ENCODE results near the gene SELP.

SELP gene

DNA sequence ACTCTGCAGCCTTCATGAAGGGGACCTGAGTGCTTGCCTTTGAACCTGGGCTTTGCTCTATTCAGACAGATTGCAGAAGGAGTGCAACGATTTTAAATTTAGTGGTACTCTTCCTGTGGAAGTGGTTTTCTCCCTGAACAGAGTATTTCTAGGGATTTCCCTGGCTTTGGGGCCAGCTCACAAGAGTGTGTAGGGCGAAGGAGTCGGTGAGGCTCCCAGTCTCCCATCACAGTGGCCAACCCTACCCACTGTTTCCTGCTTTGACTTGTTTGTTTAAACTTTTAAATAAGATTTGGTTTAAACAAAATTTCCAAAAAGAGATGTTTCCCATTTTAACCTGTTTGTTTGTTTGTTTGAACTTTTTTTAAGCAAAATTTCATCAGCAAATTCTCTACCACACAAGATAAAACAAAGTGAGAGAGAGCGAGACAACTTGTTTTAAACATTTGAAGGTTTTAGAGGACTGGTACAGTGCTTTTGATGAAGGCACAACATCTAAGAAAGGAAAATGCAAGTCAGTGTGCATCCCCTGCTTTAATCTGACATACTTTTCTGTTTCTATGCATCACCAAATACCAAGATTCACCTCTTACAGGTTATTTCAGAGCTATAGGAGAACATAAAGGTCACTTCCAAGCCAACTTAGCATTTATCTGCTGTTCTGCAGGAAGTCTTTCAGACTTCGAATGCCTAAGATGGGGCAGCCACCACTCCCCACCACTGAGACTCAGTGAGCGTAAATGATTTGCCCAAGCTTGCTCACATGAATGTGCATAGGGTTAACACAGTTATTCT is 6.6 kb downstream of the SELP start:
- no peak for FAIRE-seq

GRCh38 chr1:169620565-169620964 is 9.4 kb downstream of the SELP start:
- DNase-seq (ENCODE audit: low spot score), result no peak
- FAIRE-seq, result peak; percentile 67

More for the DNA sequence above, 6.6 kb downstream of the SELP start:
- DNase-seq (ENCODE audit: low spot score), result no peak

GRCh38 chr1:169618367-169618766 is 11.6 kb downstream of the SELP start:
- FAIRE-seq (no peak), DNase-seq (ENCODE audit: low spot score) (no peak)

GRCh38 chr1:169615803-169616202 is 14.1 kb downstream of the SELP start:
- FAIRE-seq (no peak), DNase-seq (ENCODE audit: low spot score) (no peak)

GRCh38 chr1:169610858-169611257 is 19.1 kb downstream of the SELP start:
- DNase-seq (ENCODE audit: low spot score) (no peak), FAIRE-seq (no peak)

GRCh38 chr1:169610108-169610507 is 19.8 kb downstream of the SELP start:
- DNase-seq (ENCODE audit: low spot score), result no peak
- no peak for FAIRE-seq

- DNase-seq (ENCODE audit: low spot score) (no peak), FAIRE-seq (no peak)
Measured at GRCh38 chr1:169608226-169608625, 21.7 kb downstream of the SELP start.

DNA sequence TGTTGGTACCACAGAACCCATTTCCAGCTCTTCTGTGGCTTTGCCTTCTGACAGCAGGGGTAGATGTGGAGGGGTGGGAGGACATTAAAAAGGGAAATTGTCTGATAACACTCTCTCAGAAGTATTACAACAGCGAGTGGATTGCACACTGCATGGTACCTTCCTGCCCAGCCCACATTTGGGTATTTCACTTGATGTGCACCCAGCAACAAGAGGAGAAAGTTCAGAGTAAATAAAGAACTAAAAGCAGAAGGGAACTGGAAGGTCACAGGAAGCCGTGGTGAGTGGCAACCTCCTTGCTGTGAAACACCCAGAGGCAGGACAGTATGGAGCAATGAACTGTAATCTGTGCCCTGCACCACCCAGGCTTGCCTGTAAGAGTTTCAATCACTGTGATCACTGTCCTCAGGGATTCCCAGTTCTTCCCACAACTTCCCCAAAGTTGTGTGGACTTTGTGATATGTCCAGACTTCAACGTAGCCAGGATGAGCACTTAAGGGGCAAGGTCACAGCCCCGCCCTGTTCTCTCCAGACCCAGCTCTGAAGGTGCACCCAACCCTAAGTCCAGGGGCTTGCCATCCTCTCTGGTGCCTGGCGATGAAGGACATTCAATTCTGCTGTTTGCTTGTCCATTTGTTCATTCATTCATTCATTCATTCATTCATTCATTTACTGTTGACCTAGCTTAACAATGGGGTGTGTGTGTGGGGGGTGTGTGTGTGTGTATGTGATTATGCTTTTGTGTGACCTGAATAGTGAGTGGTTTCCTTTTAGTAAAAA is 25.0 kb downstream of the SELP start:
- FAIRE-seq (no peak), DNase-seq (ENCODE audit: low spot score) (no peak)

GRCh38 chr1:169601096-169601881 is 28.6 kb downstream of the SELP start:
- FAIRE-seq (no peak), DNase-seq (ENCODE audit: low spot score) (no peak)

GRCh38 chr1:169595764-169596711 is 33.9 kb downstream of the SELP start:
- FAIRE-seq, result no peak
- DNase-seq (ENCODE audit: low spot score), result peak; percentile 29

- no peak for DNase-seq (ENCODE audit: low spot score)
- no peak for FAIRE-seq
Measured at GRCh38 chr1:169594391-169594790, 35.5 kb downstream of the SELP start.

DNA sequence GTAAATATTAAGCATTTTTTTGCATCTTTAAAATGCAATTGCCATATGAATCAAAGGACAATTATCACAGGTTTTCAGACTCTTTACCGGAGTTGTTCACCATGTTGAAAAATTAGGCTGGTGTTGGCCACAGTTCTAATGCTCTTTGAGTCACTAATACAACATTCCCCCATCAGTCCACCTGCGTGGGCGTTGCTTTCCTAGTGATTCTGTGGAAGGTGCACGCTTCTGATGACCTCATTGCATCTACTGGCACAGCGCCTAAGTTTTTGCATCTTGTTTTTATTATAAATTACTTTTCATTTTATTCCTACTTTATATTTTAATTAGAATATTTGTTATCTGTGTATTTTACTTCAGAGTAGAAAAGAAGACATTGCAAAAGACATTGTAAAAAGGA is 39.0 kb downstream of the SELP start:
- FAIRE-seq (no peak), DNase-seq (ENCODE audit: low spot score) (peak; percentile 14)

GRCh38 chr1:169588785-169589485 is 41.0 kb downstream of the SELP start:
- DNase-seq (ENCODE audit: low spot score) (no peak), FAIRE-seq (no peak)

GRCh38 chr1:169588112-169588511 is 41.8 kb downstream of the SELP start:
- FAIRE-seq, result no peak
- DNase-seq (ENCODE audit: low spot score), result no peak

DNA sequence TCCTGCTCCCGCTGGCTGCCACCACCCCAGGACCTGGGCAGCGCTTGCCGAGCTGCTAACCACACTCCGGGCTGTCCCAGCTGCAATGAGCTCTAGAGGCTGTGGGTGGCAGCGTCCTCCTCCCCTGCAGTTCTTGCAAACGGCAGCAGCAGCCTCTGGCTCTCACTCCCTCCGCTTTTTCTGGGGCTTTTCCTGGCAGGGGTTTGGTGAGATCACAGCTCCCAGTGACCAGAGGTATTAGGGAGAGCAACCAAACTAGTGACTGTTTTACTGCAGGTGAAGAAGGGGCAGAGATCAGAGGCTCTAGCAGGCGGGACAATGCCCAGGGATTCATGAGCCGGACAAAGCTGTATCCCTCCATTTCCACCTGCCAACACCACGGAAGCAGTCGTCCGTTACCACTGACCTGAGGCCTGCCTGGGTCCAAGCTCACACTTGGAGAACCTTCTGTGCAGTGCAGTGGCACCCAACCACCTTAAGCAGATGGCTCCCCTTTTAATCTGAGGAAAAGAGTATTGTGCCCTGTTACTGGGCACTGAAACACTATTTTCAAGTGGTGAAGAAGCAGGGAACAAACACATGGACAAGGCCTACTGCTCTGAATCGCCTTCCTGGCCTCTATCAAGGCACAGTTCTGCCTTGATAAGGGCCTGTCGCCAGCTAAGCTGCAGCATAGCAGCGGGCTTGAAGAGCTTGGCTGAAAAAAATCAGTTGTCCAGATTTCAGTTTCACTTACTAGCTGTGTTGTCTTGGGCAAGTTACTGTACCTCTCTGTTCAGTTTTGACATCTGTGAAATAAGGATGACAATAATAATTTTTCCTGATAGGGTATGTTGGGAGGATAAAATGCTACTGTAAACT is 43.3 kb downstream of the SELP start, which contains the start of gene F5:
F5 (minus strand) TSS at position 87 of the 861 bp plus-strand sequence. CDS start 95 bp downstream, outside the sequence.
- no peak for FAIRE-seq
- DNase-seq (ENCODE audit: low spot score), result peak; percentile 84

- FAIRE-seq, result no peak
- DNase-seq (ENCODE audit: low spot score), result no peak
Measured at GRCh38 chr1:169586067-169586394, 43.9 kb downstream of the SELP start.

DNA sequence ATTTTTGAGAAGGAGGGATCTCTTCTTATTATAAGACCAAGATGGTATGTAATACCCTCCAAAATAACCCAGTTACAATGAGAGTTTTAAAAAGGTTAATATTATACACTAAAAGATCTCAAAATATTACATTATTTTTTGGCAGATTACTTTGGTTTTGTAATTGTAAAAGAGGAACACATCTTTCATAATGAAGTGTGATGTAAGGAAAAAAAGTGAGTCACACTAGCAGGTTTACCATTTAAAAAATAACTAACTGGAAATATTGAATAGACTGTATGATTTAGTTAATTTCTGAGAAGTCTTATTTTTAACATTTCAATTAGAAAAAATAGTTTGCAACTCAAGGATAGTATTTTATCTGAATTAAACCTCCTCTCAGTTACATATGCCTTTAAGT is 44.7 kb downstream of the SELP start:
- DNase-seq (ENCODE audit: low spot score) (no peak), FAIRE-seq (no peak)

- DNase-seq (ENCODE audit: low spot score) (no peak), FAIRE-seq (no peak)
Measured at GRCh38 chr1:169584483-169585144, 45.3 kb downstream of the SELP start.
